SH-SY5Y (cell line): ENCODE results near the gene TUBB4B.

Experiments used
- GATA2 ChIP-seq: IDR thresholded peaks from 2 replicates; pipeline ENCODE4 v1.6.1; 2011; ENCODE audit warnings: mild to moderate bottlenecking, low read depth, low read length
- GATA3 ChIP-seq: IDR thresholded peaks from 2 replicates; pipeline ENCODE4 v1.6.1; 2011; ENCODE audit warnings: low read depth, mild to moderate bottlenecking, low read length, moderate library complexity

DNA sequence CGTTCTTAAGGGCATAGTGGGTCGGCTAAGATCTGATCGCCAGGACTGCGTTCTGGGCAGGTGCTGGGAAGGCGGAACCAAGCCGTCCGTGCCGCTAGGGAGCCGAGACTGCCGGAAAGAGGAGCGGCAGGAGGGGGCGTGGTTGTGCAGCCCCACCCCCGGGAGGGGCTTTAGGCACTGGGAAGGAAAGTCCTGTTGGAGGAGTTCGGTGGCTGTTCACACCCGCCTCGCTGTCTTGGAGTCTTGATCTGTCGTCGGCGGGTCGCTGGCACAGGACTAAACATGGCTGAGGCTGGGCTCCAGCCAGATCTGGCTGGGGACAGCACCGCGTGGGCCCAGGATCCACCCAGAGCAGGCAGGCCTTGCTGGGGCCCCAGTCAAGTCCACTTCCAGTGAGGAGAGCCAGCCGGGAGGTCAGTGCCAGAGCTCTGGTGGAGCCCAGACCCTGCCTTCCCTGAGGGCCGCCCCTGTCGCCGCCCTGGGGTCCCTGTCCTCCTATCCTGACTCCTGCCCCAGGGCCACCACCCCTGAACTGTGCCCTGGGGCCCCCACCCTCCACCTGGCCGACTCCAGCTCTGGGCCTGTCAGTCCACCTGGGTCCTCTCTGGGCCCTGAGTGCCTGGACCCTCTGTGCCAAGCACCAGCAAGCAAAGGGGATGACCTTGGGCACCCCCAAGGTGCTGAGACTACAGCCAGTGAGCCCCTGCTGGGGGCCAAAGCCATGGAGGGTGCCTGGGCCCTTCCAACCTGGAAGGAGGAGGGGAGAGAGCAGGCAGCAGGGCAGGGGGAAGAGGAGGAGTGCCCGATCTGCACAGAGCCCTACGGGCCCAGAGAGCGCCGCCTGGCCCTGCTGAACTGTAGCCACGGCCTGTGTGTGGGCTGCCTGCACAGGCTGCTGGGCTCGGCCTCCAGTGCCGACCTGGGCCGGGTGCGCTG is 23.5 kb upstream of the TUBB4B start:
- TF ChIP-seq GATA3 (no peak), GATA2 (no peak)
